Mesothelial cell of epicardium (in vitro differentiated cells): Measurements from ENCODE around the gene C20orf141. TPM values are rescaled to one million over a fixed set of nuclear protein-coding genes. Genes with fewer than 3 reads are reported as not detected.
A peak's percentile ranks its signal among the peaks of the same experiment; 100 is the strongest.

ENCODE experiments used
- DNase-seq, 2 experiments: peaks; one replicate each; pipeline ENCODE4 v3.0.0; 2021; ENCODE audit warnings: low spot score in 2 of 2; ENCODE audit not compliant: unreplicated experiment in 2 of 2
- H3K27ac Mint-ChIP-seq: 2 replicates; pipeline ENCODE4 v1.8.0; 2021; ENCODE audit warnings: mixed read lengths
- H3K27me3 Mint-ChIP-seq: 2 replicates; pipeline ENCODE4 v1.8.0; 2021; ENCODE audit warnings: low read depth, mixed read lengths
- H3K36me3 Mint-ChIP-seq: 2 replicates; pipeline ENCODE4 v1.8.0; 2021; ENCODE audit warnings: mixed read lengths
- H3K4me1 Mint-ChIP-seq: 2 replicates; pipeline ENCODE4 v1.8.0; 2021; ENCODE audit warnings: mixed read lengths
- H3K4me3 Mint-ChIP-seq: 2 replicates; pipeline ENCODE4 v1.8.0; 2021; ENCODE audit warnings: mild to moderate bottlenecking, moderate library complexity, mixed read lengths
- H3K9me3 Mint-ChIP-seq: 2 replicates; pipeline ENCODE4 v1.8.0; 2021; ENCODE audit warnings: mixed read lengths
- CTCF ChIP-seq: fragments of 200-600 bp; sonication (generic); IDR thresholded peaks from one replicate; pipeline ENCODE4 v1.5.0; 2021; ENCODE audit warnings: antibody characterized with exemption; ENCODE audit not compliant: unreplicated experiment
- total RNA-seq: library from RNA; stranded (reverse); gene quantifications from 3 replicates; pipeline ENCODE4 v1.2.1, GENCODE V29; 2021

The C20orf141 gene
- total RNA-seq, 1 donor from 2014 or later, result not detected

DNA sequence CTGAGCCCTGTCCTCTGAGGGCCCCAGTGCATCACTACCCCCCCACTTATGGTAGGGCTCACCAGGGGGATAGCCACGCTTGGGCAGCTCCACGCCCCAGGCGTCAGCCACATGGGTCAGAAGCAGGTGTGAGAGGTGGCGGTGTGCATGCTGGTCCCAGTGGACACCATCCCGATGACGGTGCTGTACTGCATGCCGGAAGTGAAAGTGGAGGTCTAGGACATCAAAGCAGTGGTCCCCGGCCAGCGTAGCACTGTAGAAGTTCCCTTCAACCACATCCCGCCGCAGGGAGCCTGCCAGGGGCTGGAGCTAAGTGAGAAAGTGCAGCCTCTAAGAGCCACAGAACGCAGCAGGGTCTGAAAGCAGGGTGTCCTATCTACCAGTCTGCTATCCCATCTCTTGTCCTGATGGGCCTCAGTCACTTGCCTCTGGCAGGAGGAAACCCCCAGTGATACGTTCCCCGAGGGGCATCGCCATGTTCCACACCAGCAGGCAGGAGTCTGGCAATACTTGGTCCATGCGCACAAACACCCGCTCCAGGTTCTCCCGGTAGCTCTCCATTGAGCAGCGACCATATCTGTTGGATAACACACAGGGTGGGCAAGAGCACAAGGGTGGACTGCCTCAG is 23.5 kb downstream of the C20orf141 start:
- Mint-ChIP-seq H3K27ac (no peak overlapping the region), H3K27me3 (no peaks in the 10 kb centered on the region), H3K4me3 (peak overlapping the region; percentile 46), H3K9me3 (no peaks in the 10 kb centered on the region), H3K4me1 (peaks cover 14% of the 10 kb centered on the region), H3K36me3 (peaks cover 17% of the 10 kb centered on the region)
- no peak for TF ChIP-seq CTCF
- no peak for DNase-seq

GRCh38 chr20:2838847-2839671 is 24.3 kb downstream of the C20orf141 start:
- H3K27ac Mint-ChIP-seq, result peak overlapping the region; percentile 76
- H3K4me3 Mint-ChIP-seq, result peak overlapping the region; percentile 66
- H3K36me3 Mint-ChIP-seq, result peaks cover 17% of the 10 kb centered on the region
- no peaks in the 10 kb centered on the region for H3K27me3 Mint-ChIP-seq
- DNase-seq, result no peak
- TF ChIP-seq CTCF, result no peak
- peaks cover 18% of the 10 kb centered on the region for H3K4me1 Mint-ChIP-seq
- H3K9me3 Mint-ChIP-seq, result no peaks in the 10 kb centered on the region

DNA sequence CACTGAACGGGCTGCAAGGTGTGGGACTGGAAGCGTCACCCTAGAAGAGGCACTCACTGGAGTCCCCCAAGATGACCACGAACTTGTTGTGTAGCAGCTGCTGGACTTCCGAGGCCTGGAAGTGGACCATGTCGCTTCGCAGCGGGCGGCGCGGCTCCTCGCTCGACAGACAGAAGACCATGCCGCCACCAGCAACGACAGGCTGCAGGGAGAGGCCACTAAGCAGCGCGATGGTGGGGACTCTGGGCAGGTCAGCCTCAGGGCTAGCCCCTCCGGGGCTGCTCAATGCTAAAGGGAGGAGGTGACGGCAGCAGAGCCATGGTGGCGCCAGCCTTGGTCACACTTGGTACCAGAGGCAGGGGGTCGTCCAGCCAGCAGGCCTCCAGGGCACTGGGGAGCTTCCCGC is 24.9 kb downstream of the C20orf141 start:
- no peaks in the 10 kb centered on the region for H3K27me3 Mint-ChIP-seq

GRCh38 chr20:2840138-2840966 is 25.6 kb downstream of the C20orf141 start, which contains the start of the genes PCED1A and VPS16:
TSS of gene PCED1A (minus strand) at chr20:2840655. CDS start at chr20:2839912, 743 bp downstream.
TSS of gene VPS16 (plus strand) at chr20:2840745. CDS start at chr20:2840775, 30 bp downstream.
- H3K27ac Mint-ChIP-seq, result peak within 1 kb of the TSS; percentile 76
- H3K4me3 Mint-ChIP-seq, result peak within 1 kb of the TSS; percentile 83
- peaks cover 18% of the 10 kb centered on the region for H3K4me1 Mint-ChIP-seq
- no peak for TF ChIP-seq CTCF
- H3K36me3 Mint-ChIP-seq, result peaks cover 6% of the 10 kb centered on the region
- no peaks in the 10 kb centered on the region for H3K9me3 Mint-ChIP-seq
- DNase-seq, result peak; percentile 72 to 87
- no peaks in the 10 kb centered on the region for H3K27me3 Mint-ChIP-seq

More for the DNA sequence above, 24.9 kb downstream of the C20orf141 start:
- H3K4me1 Mint-ChIP-seq, result peaks cover 18% of the 10 kb centered on the region
- no peak for DNase-seq
- peaks cover 11% of the 10 kb centered on the region for H3K36me3 Mint-ChIP-seq
- H3K9me3 Mint-ChIP-seq, result no peaks in the 10 kb centered on the region
- H3K27ac Mint-ChIP-seq, result peak overlapping the region; percentile 76
- no peak for TF ChIP-seq CTCF
- H3K4me3 Mint-ChIP-seq, result peak overlapping the region; percentile 66

- DNase-seq, result peak in 1 of 2 experiments; percentile 63
- no peak for TF ChIP-seq CTCF
- peak overlapping the region; percentile 83 for H3K4me3 Mint-ChIP-seq
- H3K27ac Mint-ChIP-seq, result peak overlapping the region; percentile 47
- peaks cover 6% of the 10 kb centered on the region for H3K36me3 Mint-ChIP-seq
- H3K9me3 Mint-ChIP-seq, result no peaks in the 10 kb centered on the region
- H3K27me3 Mint-ChIP-seq, result no peaks in the 10 kb centered on the region
- peaks cover 18% of the 10 kb centered on the region for H3K4me1 Mint-ChIP-seq
Measured at GRCh38 chr20:2840967-2841531, 26.3 kb downstream of the C20orf141 start.
